Erythroblast (primary cell): ENCODE results near the gene TMTC3.

Source experiments
- GATA1 ChIP-seq: IDR thresholded peaks from 2 replicates; pipeline ENCODE4 v1.6.1; 2011; ENCODE audit warnings: low read depth, mild to moderate bottlenecking, control low read depth, low read length, moderate library complexity
- POLR2A ChIP-seq: IDR thresholded peaks from 2 replicates; pipeline ENCODE4 v1.6.1; 2011; ENCODE audit warnings: mild to moderate bottlenecking, low read length

DNA sequence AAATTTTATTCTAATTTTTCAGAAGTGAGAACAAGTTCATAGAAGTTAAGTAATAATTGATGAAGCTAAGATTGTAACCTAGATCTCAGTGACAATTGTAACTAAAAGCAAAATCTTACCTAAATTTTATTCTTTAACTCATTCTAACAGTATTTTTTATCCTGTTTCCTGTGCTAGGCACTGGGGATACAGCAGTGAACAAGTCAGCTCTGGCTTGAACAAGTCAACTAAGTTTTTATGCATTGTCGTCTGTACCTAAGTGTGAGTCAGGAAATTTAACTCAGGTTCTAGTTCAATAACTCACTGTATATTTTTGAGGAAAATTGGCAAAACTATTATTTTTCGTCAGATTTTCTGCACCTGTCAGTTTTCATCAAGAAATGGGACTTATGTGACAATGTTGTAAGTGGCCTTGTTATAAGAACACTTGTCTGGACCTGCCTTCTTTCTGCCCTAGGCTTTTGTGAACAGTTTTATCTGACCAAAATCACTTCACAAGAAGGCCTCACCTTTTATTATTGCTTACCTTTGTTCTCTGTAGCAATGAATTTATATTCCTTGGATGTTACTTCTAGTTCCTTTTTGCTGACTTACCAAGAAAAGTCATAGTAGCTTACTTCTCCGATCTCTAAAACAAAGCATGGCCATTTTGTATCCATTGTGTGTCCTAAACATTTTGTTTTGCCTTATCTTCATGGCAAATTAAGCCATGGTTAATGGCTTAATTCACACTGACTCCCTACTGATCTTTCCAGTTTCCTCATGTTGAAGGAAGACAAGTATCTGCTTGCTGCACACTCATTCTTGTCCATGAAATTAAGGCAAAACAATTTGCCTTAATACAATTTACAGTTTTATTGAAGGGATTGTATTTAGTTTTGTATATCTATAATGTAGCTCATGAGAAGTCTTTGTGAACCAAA is 2.7 kb downstream of the TMTC3 start:
- TF ChIP-seq POLR2A = no peak
- no peak for TF ChIP-seq GATA1
